Mucosa of stomach (tissue), 1 donor: Measurements from ENCODE around the gene IL4R.

Experiments
- H3K27me3 ChIP-seq: one replicate; pipeline ENCODE4 v1.7.0; 2013; ENCODE audit warnings: mild to moderate bottlenecking, low read length; ENCODE audit not compliant: control insufficient read depth, insufficient read depth
- H3K36me3 ChIP-seq: one replicate; pipeline ENCODE4 v1.7.0; 2013; ENCODE audit warnings: low read length; ENCODE audit not compliant: control insufficient read depth, insufficient read depth
- H3K4me1 ChIP-seq: one replicate; pipeline ENCODE4 v1.7.0; 2013; ENCODE audit warnings: mild to moderate bottlenecking, low read length; ENCODE audit not compliant: control insufficient read depth, insufficient read depth
- H3K4me3 ChIP-seq: one replicate; pipeline ENCODE4 v1.7.0; 2013; ENCODE audit warnings: low read length
- H3K9ac ChIP-seq: one replicate; pipeline ENCODE4 v1.7.0; 2013; ENCODE audit warnings: mild to moderate bottlenecking, low read length, moderate library complexity
- H3K9me3 ChIP-seq: one replicate; pipeline ENCODE4 v1.7.0; 2013; ENCODE audit warnings: mild to moderate bottlenecking, low read length, moderate library complexity; ENCODE audit not compliant: control insufficient read depth
- donor health status: Pancreatic carcinoma.

Gene IL4R

DNA sequence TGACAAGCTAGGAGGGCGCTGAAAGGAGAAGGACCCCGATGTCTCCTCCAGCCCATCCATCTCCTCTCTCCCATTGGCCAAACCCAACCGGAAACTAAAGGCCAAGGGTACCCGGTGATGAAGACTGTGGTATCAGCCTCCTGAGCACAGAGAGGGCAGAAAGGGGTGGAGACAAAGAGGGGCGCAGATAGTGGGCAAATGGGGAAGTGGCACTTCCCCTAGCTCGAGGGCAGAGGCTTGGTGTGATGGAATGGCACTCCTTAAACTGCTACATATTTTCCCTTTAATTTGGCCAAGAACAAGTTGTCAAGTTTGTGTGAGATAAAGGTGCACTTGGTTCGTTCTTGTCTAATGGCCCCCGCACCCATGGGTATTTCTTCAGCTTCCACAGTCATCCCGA, 27.8 kb downstream of the IL4R start:
- H3K27me3 ChIP-seq: no peaks in the 10 kb centered on the region
- no peak overlapping the region for H3K9ac ChIP-seq
- no peak overlapping the region for H3K4me3 ChIP-seq
- H3K36me3 ChIP-seq: peaks cover 9% of the 10 kb centered on the region
- H3K4me1 ChIP-seq: peaks cover 4% of the 10 kb centered on the region
- H3K9me3 ChIP-seq: no peaks in the 10 kb centered on the region

DNA sequence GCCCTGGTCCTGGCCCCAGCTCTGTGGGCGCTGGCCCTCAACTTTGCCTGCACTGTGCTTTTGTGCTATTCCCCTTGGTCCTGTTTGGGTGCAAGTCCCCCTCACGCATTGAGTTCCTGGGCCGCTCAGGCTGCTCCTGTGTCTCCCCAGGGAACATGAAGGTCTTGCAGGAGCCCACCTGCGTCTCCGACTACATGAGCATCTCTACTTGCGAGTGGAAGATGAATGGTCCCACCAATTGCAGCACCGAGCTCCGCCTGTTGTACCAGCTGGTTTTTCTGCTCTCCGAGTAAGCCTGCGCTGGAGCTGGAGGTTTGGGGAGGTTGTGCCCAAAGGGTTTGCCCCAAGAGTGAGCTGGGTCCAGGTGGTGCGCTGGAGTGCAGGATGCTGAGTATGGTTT, 28.2 kb downstream of the IL4R start:
- Histone ChIP-seq H3K9ac (no peak overlapping the region), H3K4me1 (peaks cover 4% of the 10 kb centered on the region), H3K27me3 (no peaks in the 10 kb centered on the region), H3K9me3 (no peaks in the 10 kb centered on the region), H3K4me3 (no peak overlapping the region), H3K36me3 (peaks cover 12% of the 10 kb centered on the region)

DNA sequence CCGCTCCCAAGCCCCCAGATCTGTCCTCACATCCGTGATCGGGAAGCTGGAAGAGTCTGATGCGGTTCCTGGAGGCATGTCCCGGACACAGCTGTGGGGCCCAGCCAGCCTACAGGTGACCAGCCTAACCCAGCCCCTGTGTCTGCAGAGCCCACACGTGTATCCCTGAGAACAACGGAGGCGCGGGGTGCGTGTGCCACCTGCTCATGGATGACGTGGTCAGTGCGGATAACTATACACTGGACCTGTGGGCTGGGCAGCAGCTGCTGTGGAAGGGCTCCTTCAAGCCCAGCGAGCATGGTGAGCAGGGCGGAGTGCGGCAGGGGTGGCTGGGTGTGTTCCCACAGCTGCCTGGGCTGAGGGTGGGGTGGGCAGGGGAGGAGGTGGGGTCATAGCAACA, 30.9 kb downstream of the IL4R start:
- H3K36me3 ChIP-seq: peaks cover 12% of the 10 kb centered on the region
- peaks cover 4% of the 10 kb centered on the region for H3K4me1 ChIP-seq

DNA sequence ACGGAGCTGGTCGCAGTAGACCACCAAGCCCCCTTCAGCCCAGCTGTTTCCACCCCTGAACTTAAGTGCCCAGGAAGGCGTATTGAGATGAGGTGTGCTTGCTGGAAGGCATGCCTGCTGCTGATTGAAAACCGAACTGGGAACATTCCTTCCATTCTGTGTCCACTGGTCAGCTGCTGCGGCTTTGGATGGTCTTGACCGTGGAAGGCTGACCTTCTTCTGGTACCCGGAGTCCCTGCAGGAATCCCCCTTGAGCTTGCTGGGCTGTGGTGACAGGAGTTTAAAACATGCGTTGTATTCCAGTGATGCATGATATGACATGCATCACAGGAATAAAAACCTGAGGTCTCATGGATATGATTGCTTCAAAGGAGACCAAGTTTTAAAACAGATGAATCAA, 31.4 kb downstream of the IL4R start:
- peaks cover 4% of the 10 kb centered on the region for H3K4me1 ChIP-seq
- H3K27me3 ChIP-seq: no peaks in the 10 kb centered on the region
- peaks cover 10% of the 10 kb centered on the region for H3K36me3 ChIP-seq
- H3K9ac ChIP-seq: no peak overlapping the region
- no peak overlapping the region for H3K4me3 ChIP-seq
- H3K9me3 ChIP-seq: no peaks in the 10 kb centered on the region

More for the DNA sequence above, 30.9 kb downstream of the IL4R start:
- H3K27me3 ChIP-seq: no peaks in the 10 kb centered on the region
- H3K9me3 ChIP-seq: no peaks in the 10 kb centered on the region
- H3K4me3 ChIP-seq: no peak overlapping the region
- no peak overlapping the region for H3K9ac ChIP-seq

DNA sequence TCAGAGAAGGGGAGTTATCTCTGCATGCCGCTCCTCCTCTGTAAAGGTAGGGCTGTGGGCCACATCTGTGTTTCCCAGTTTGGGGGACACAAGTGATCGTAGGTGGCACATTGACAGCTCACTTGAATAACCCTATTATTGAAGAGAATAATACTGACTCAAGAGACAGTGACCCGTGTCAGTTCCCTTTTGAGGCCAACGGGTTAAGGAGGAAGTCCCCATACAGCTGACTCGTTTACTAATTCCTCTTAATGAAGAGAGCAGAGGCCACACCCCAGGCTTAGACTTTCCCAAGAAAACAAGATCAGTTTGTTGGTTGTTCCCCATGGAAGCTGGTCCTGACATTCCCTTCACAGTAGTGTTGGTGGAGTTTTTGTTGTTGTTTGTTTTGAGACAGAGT, 33.0 kb downstream of the IL4R start:
- H3K4me1 ChIP-seq: peaks cover 4% of the 10 kb centered on the region
- peaks cover 7% of the 10 kb centered on the region for H3K36me3 ChIP-seq
- H3K9me3 ChIP-seq: no peaks in the 10 kb centered on the region
- no peaks in the 10 kb centered on the region for H3K27me3 ChIP-seq
- no peak overlapping the region for H3K9ac ChIP-seq
- H3K4me3 ChIP-seq: no peak overlapping the region

DNA sequence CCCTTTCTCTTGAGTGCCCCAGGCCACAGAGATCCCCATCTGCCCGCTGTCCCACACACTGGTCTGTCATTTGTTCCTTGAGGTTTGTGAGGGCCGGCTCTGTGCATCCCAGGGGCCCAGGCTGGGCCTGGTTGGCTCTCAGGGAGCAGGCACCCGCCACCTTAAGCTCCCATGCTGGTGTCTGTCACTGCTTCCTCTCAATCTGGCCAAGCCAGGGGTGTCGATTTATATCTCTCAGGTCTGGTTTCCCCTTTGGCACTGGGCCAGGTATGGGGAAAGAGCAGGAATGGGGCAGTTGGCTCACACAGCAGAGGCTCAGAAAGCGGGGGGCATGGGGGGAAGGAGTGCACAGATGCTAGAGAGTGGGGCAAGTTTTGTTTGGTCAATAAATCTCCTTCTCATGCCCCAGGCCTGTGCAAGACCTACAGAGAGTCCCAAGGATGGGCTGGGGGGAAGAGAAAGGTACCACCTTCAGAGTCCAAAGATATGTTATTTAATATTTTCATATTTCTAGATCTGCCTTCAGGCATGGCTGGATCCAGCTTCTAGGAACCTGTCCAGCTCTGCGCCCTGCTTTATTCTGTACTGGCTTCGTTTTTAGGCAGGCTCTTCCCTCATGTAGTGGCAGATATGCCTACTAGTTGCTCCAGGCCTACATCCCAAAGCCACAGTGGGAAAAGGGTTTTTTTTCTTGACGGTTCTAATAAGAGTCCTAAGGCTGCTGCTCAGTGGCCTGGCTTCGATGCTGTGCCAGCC, 34.3 kb downstream of the IL4R start:
- H3K36me3 ChIP-seq: peaks cover 7% of the 10 kb centered on the region

DNA sequence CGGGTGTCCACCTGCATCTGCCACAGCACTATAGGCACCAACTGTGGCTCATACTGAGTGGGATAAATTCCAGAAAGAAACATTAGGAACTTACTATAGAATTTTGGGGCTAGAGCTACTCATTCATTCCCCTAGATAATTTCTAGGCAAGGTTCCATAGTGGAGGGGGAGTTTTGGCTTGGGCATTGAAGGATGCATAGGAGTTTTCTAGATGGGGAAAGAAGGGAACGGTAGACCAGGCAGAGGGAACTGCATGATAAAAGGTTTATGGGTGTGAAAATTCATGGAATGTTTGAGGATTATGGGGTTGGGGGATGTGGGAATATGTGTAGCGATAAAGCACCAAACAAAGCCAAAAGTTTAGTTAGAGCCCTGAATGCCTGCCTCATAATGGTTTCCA, 35.5 kb downstream of the IL4R start:
- peaks cover 7% of the 10 kb centered on the region for H3K36me3 ChIP-seq

More for the DNA sequence above, 34.3 kb downstream of the IL4R start:
- Histone ChIP-seq H3K27me3 (no peaks in the 10 kb centered on the region), H3K9ac (no peak overlapping the region), H3K4me1 (peaks cover 4% of the 10 kb centered on the region), H3K4me3 (no peak overlapping the region), H3K9me3 (no peaks in the 10 kb centered on the region)

DNA sequence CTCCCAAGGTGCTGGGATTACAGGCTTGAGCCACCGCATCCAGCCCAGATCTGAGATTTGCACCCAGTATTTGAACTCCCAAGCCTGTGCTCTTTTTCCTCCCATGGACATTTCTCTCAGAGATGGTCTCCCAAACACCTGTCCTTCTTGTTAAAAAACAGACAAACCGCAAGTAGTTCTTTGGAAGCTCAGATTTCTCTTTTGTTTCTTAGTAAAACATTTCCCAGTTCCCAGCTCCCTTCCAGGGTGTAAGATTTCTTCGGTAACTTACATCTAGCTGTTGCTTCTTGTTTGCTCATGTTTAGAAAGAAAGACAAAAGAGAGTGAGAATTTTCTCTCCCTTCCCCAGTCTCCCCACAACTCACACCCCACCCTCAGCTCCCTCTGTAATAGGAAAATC, 36.2 kb downstream of the IL4R start:
- Histone ChIP-seq H3K9me3 (no peaks in the 10 kb centered on the region), H3K4me1 (no peaks in the 10 kb centered on the region), H3K36me3 (peaks cover 7% of the 10 kb centered on the region), H3K4me3 (no peak overlapping the region), H3K9ac (no peak overlapping the region), H3K27me3 (no peaks in the 10 kb centered on the region)

More for the DNA sequence above, 35.5 kb downstream of the IL4R start:
- Histone ChIP-seq H3K4me3 (no peak overlapping the region), H3K9ac (no peak overlapping the region), H3K4me1 (peaks cover 4% of the 10 kb centered on the region), H3K9me3 (no peaks in the 10 kb centered on the region), H3K27me3 (no peaks in the 10 kb centered on the region)

DNA sequence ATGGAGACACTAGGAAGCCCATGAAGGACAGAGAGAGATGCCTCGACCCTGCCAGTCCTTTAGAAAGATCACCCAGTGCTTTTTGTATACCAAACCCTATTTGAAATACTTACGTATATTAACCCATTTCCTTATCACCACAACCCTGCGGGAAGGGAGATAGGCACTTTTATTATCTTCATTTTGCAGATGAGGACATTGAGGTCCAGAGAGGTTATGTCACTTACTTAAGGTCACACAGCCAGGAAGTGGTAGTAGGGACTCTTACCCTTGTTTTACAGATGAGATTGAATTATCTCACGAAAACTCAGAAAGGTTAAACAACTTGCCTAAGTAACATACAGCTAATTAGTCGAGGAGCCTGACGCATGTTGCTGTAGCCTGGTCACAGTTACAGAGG, 38.2 kb downstream of the IL4R start:
- Histone ChIP-seq H3K9me3 (no peaks in the 10 kb centered on the region), H3K27me3 (no peaks in the 10 kb centered on the region), H3K4me1 (no peaks in the 10 kb centered on the region), H3K9ac (no peak overlapping the region), H3K36me3 (no peaks in the 10 kb centered on the region), H3K4me3 (no peak overlapping the region)

DNA sequence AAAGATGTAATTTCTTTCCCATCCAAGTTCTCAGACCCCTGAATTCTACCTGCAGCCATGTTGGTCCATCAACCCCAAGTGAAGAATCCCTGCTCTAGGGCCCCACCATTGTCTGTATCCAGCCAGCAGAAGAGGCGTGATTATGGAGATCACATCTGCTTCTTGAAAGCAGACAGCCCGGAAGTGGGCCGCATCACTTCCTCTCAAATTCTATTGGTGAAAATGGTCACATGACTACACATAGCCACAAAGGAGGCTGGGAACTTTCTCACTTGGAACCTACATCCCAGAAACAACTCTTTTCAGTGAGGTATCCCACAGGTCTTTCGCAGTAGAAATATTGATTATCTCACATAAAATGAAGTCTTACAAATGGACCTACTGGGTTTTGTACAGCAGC, 40.1 kb downstream of the IL4R start:
- H3K9ac ChIP-seq: no peak overlapping the region
- H3K36me3 ChIP-seq: peaks cover 9% of the 10 kb centered on the region
- no peaks in the 10 kb centered on the region for H3K27me3 ChIP-seq

DNA sequence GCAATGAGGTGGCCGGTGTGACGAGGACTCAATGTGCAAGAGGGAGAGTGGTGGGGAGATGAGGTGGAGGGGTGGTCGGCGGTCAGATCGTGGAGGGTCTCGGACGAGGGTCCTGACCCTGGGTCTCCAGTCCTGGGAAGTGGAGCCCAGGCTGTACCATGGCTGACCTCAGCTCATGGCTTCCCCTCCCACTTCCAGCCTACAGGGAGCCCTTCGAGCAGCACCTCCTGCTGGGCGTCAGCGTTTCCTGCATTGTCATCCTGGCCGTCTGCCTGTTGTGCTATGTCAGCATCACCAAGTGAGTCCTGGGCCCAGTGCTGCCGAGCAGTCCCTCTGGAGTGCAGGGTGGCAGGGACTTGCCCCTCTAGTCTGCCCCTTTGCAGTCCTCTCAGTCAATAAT, 41.8 kb downstream of the IL4R start:
- Histone ChIP-seq H3K4me3 (no peak overlapping the region), H3K36me3 (peaks cover 17% of the 10 kb centered on the region), H3K4me1 (no peaks in the 10 kb centered on the region), H3K27me3 (no peaks in the 10 kb centered on the region), H3K9ac (no peak overlapping the region), H3K9me3 (no peaks in the 10 kb centered on the region)

More for the DNA sequence above, 40.1 kb downstream of the IL4R start:
- Histone ChIP-seq H3K4me1 (no peaks in the 10 kb centered on the region), H3K9me3 (no peaks in the 10 kb centered on the region), H3K4me3 (no peak overlapping the region)

DNA sequence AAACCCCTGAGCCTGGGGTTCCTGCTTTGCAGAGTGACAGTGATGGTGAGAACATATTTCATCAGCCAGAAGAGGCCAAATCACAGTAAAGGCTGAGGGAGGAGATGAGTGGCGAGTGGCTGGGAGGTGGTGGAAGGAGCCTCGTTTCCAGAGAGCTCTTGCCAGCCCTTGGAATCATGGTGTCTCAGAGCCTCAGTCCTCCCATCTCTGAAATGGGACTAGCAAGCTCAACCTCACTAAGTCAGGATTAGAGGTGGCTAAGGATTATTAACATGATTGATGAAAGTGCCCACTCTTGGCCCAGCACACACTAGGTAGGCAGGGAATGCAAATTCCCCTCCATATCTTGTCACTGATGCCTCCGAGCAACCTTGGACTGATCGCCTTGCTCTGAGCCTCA, 43.0 kb downstream of the IL4R start:
- Histone ChIP-seq H3K9ac (no peak overlapping the region), H3K36me3 (peaks cover 17% of the 10 kb centered on the region)

DNA sequence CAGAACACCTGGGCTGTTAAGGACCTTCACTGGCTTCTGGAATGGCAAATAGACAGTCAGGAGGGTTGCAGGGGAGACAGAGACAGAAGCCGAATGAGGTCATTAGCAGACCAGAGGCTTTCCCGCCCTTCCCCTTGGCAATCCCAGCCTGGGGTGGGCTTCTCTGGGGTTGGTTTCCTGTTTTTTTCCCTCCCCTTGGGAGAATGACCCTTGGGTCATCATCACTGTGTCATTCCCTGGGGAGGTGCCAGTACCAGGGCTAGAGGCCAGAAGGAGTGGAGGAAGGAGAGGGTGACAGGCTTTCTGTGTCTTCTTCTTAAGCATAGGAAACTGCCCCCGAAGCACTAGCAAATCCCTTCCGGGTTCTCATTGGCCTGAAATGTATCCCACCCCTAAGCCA, 45.3 kb downstream of the IL4R start:
- Histone ChIP-seq H3K4me1 (peaks cover 14% of the 10 kb centered on the region), H3K36me3 (peaks cover 25% of the 10 kb centered on the region), H3K9ac (no peak overlapping the region), H3K9me3 (no peaks in the 10 kb centered on the region), H3K4me3 (no peak overlapping the region), H3K27me3 (no peaks in the 10 kb centered on the region)

More for the DNA sequence above, 43.0 kb downstream of the IL4R start:
- Histone ChIP-seq H3K9me3 (no peaks in the 10 kb centered on the region), H3K27me3 (no peaks in the 10 kb centered on the region), H3K4me3 (no peak overlapping the region), H3K4me1 (no peaks in the 10 kb centered on the region)
